ENCODE data around the gene AVPR2. TPM values are rescaled to one million over a fixed set of nuclear protein-coding genes. Genes with fewer than 3 reads are reported as not detected.

Gene AVPR2
- total RNA-seq, 2 donors from 2014 or later = 0.52 to 0.64 TPM

DNA sequence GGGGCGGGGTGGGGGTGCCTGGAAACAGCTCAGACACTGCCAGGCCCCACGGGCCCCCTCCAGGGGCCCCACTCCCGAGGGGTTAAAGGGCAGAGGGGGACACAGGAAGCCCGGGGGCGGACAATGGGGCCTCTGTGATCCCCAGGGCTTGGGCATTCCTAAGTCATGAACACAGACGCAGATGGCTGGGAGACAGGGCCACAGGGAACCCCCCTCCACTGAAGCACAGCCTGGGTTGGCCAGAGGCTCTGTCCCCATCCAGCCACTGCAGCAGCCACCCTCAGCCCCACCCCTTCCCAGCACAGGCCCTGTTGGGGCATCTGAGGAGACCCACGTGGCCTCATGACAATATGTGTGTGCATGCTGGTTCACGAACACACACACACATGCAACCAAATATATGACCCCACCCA lies 22.4 kb upstream of the AVPR2 start:
- intact Hi-C loops (cut with DNase I, micrococcal nuclease) = no loop called here
- DNase-seq (no peak), ATAC-seq (no peak)

GRCh38 chrX:153882557-153882956 lies 21.9 kb upstream of the AVPR2 start:
- ATAC-seq (no peak), DNase-seq (no peak)
- intact Hi-C loops (cut with DNase I, micrococcal nuclease) = no loop called here

GRCh38 chrX:153883163-153883843 lies 21.2 kb upstream of the AVPR2 start:
- intact Hi-C loops (cut with DNase I, micrococcal nuclease) = no loop called here
- DNase-seq = no peak
- ATAC-seq = no peak

- DNase-seq = no peak
- intact Hi-C loops (cut with DNase I, micrococcal nuclease) = no loop called here
Measured at GRCh38 chrX:153884136-153884535, 20.3 kb upstream of the AVPR2 start.

GRCh38 chrX:153884590-153884989 lies 19.9 kb upstream of the AVPR2 start:
- intact Hi-C loops (cut with DNase I, micrococcal nuclease) = no loop called here
- DNase-seq (no peak), ATAC-seq (no peak)

More at GRCh38 chrX:153884136-153884535, 20.3 kb upstream of the AVPR2 start:
- no peak for ATAC-seq

- DNase-seq (no peak), ATAC-seq (no peak)
- intact Hi-C loops (cut with DNase I, micrococcal nuclease) = no loop called here
Measured at GRCh38 chrX:153885208-153885787, 19.2 kb upstream of the AVPR2 start.

DNA sequence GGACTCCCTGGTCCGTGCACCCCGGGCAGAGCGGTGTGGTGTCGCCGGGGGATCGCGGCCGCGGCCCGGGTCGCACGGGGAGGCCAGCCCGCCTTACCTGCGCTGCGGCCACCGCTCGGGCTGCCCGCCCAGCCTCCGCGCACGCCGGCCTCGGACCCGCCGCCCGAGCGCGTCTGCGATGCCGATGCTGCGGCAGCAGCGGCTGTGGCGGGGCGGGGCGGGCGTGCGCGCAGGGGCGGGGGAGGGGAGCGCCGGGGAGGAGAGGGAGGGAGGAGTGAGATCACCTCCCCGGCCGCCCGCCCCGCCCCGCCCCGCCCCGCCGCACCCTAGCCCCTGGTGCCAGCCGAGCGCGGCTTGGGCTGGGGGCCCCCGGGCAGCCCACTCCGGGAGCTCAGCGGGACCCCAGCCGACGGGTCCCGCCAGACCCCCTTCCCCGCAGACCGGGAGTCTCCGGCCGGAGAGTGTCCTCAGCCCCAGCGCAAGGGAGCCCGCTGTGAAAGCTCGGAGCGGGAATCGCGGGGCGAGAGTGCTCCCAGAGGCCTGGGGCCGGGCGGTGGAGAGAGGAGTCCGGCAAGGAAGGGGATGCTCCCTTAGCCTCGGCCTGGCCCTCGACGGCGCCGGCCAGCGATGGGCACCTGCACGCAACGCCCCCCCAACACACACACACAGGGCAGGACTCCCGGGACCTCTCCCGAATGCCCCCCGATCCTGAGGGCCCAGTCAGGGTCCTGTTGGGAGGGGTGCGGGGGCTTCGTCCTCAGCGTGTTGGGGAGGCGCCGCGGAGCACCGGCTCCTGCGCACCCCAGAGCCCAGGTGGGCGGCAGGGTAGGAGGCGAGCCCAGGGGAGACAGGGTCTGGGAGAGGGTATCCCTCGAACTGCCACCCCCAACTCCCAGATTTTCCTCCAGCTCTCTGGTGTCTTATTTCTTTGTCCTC lies 18.2 kb upstream of the AVPR2 start, which contains the start of gene L1CAM:
L1CAM (minus strand) TSS at position 206 of the 936 bp plus-strand sequence. CDS start 10,337 bp downstream, outside the sequence.
- peak; percentile 34 for ATAC-seq
- no peak for DNase-seq
- intact Hi-C loops (cut with DNase I, micrococcal nuclease) = no loop called here

DNA sequence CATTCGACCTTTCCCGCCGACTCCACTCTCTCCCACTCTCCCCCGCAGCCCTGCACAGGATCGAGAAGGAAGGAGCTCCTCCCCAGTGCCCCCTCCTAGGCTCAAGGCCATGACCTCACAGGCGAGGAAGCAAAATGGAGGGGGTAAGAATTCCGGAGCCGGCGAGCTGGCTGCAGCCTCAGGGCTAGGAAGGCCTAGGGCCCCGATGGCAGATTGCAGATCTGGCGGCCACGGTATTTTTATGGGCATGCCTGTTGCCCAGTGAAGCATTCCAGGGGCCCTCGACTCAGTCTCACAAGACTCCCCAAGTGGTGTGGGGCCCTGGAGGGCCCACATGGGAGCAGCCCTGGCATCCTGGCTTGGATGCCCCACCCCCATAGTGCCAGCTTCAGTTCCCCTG lies 17.6 kb upstream of the AVPR2 start:
- intact Hi-C loops (cut with DNase I, micrococcal nuclease) = no loop called here
- DNase-seq (no peak), ATAC-seq (no peak)

GRCh38 chrX:153887385-153887784 lies 17.1 kb upstream of the AVPR2 start:
- DNase-seq (no peak), ATAC-seq (no peak)
- intact Hi-C loops (cut with DNase I, micrococcal nuclease) = no loop called here

- DNase-seq (no peak), ATAC-seq (no peak)
- intact Hi-C loops (cut with DNase I, micrococcal nuclease) = no loop called here
Measured at GRCh38 chrX:153888344-153888743, 16.1 kb upstream of the AVPR2 start.

- ATAC-seq = no peak
- intact Hi-C loops (cut with DNase I, micrococcal nuclease) = no loop called here
- DNase-seq = no peak
Measured at GRCh38 chrX:153889123-153889522, 15.3 kb upstream of the AVPR2 start.

DNA sequence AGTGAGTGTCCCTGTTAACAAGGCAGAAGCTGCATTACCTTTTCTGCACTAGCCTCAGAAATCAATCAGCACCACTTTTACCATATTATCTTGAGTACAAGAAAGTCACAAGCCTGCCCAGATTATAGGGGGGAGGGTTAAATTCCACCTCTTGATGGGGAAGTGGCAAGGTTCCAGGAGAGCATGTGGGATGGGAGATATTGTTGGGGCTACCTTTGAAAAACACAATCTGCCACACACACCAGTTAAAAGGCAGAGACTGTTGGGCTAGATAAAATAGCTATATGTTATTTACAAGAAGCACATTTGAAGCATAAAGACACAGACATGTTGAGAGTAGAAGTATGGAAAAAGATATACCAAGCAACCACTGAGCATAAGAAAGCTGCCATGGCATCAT lies 6.6 kb upstream of the AVPR2 start:
- DNase-seq = no peak
- intact Hi-C loops (cut with DNase I, micrococcal nuclease) = no loop called here
- no peak for ATAC-seq

GRCh38 chrX:153900831-153901752 lies 3.4 kb upstream of the AVPR2 start:
- DNase-seq (peak; percentile 41 to 56), ATAC-seq (peak; percentile 52)
- intact Hi-C loops (cut with DNase I, micrococcal nuclease) = no loop called here

- ATAC-seq = no peak
- intact Hi-C loops (cut with DNase I, micrococcal nuclease) = no loop called here
- no peak for DNase-seq
Measured at GRCh38 chrX:153901753-153902140, 2.7 kb upstream of the AVPR2 start.

- DNase-seq (no peak), ATAC-seq (no peak)
- intact Hi-C loops (cut with DNase I, micrococcal nuclease) = no loop called here
Measured at GRCh38 chrX:153902385-153902784, 2.1 kb upstream of the AVPR2 start.

DNA sequence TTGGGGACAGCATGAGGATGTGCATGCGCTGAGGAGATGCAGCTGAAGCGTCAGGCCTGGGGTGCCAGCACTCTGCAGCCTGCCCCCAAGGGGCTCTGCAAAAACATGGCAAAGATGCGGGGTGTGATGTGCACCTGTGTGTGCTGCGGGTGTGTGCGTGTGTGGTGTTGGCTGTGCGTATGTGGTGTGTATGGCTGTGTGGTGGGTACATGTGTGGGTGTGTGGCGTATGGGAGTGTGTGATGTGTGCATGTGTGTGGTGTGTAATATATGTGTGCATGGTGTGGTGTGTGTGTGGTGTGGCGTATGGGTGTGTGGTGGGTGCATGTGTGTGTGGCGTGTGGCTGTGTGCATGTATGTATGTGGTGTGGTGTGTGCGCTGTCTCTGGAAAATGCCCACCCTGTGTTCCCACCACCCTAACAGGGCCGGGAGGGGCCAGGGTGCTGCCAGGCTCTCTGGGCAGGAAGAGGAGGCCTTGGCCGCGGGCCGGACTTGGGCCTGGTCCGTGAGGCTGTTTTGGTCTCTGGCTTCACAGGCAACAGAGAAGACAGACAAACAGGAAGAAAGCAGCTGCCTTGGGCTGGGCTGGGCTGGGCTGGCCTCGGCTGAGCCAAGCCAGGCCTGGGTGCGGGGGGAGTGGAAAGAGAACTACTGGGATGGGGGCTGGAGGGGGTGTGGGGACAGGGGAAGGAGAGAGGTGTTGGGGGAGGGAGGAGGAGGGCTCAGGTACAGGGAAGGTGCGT lies 1.1 kb upstream of the AVPR2 start:
- ATAC-seq (peak; percentile 29), DNase-seq (no peak)
- intact Hi-C loops (cut with DNase I, micrococcal nuclease) = no loop called here

- intact Hi-C loops (cut with DNase I, micrococcal nuclease) = no loop called here
- DNase-seq (no peak), ATAC-seq (no peak)
Measured at GRCh38 chrX:153905481-153906095, 1.1 kb downstream of the AVPR2 start.

Data from left colon (tissue), 2 donors.